OCI-LY3 (cell line): ENCODE measurements around the gene SPECC1L.
"Not testable (repeated sequence)": the region's sequence is repeated elsewhere in the genome, so short reads cannot be mapped to it uniquely, and the experiment has no call there.

Experiments used
- H2AFZ ChIP-seq: fragments of 200-600, 300-600 bp; shearing (Covaris generic); 2 replicates; pipeline ENCODE4 v1.6.0; 2014; ENCODE audit warnings: antibody characterized with exemption, low read depth, low read length
- H3K27ac ChIP-seq: fragments of 200-600, 300-600 bp; sonication (generic); 2 replicates; pipeline ENCODE4 v1.5.1; 2014; ENCODE audit warnings: mild to moderate bottlenecking, low read length, moderate library complexity, mixed read lengths
- H3K27me3 ChIP-seq: fragments of 200-600, 300-600 bp; sonication (generic); 2 replicates; pipeline ENCODE4 v1.6.1; 2014; ENCODE audit warnings: low read depth, low read length, mixed read lengths
- H3K36me3 ChIP-seq: fragments of 200-600, 300-600 bp; sonication (generic); replicated peaks from 2 replicates; pipeline ENCODE3; 2014; ENCODE audit warnings: low read depth, low read length, mixed read lengths
- H3K4me1 ChIP-seq: fragments of 300-600, 200-600 bp; sonication (generic); 2 replicates; pipeline ENCODE4 v1.6.1; 2014; ENCODE audit warnings: low read length, mixed read lengths
- H3K4me2 ChIP-seq: fragments of 200-600, 300-600 bp; sonication (generic); 2 replicates; pipeline ENCODE4 v1.6.1; 2014; ENCODE audit warnings: low read length, mixed read lengths
- H3K4me3 ChIP-seq: fragments of 300-600, 200-600 bp; sonication (generic); 2 replicates; pipeline ENCODE4 v1.5.1; 2014; ENCODE audit warnings: antibody characterized with exemption, mild to moderate bottlenecking, low read length, moderate library complexity
- H3K79me2 ChIP-seq: fragments of 300-600, 200-600 bp; shearing (Covaris generic); 2 replicates; pipeline ENCODE4 v1.6.1; 2014; ENCODE audit warnings: mild to moderate bottlenecking, low read length, mixed read lengths
- H3K9ac ChIP-seq: fragments of 300-600, 200-600 bp; shearing (Covaris generic); 2 replicates; pipeline ENCODE4 v1.6.0; 2014; ENCODE audit warnings: mild to moderate bottlenecking, low read length, moderate library complexity
- H3K9me3 ChIP-seq: fragments of 200-600, 300-600 bp; shearing (Covaris generic); 2 replicates; pipeline ENCODE4 v1.6.1; 2014; ENCODE audit warnings: low read length, mixed read lengths; ENCODE audit not compliant: insufficient read depth
- H4K20me1 ChIP-seq: fragments of 200-600, 300-600 bp; sonication (generic); 2 replicates; pipeline ENCODE4 v1.6.1; 2016; ENCODE audit warnings: low read length, mixed read lengths; ENCODE audit not compliant: insufficient read depth
- EZH2phosphoT487 ChIP-seq: fragments of 200-600 bp; shearing (Covaris generic); IDR thresholded peaks from 2 replicates; pipeline ENCODE4 v1.6.1; 2018; ENCODE audit warnings: antibody characterized with exemption, mixed run types, low read depth
- TF ChIP-seq, protein P1 (sequence below): fragments of 200-600, 300-600 bp; sonication (generic); IDR thresholded peaks from 2 replicates; pipeline ENCODE4 v1.5.1; 2014; ENCODE audit warnings: antibody characterized with exemption, low read length, low read depth

Gene SPECC1L

DNA sequence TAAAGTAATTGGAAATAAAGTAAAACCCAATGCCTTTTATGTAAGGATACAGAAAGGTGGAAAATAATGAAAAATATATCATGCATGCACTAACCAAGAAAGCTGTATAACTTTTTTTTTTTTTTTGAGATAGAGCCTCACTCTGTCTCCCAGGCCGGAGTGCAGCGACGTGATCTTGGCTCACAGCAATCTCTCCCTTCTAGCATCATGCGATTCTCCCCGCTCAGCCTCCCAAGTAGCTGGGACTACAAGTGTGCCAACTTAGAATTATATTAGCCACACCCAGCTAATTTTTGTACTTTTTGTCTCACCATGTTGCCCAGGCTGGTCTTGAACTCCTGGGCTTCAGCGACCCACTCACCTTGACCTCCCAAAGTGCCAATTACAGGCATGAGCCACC is 30.2 kb upstream of the SPECC1L start:
- H3K36me3 ChIP-seq: no peaks in the 10 kb centered on the region
- no peak overlapping the region for H3K27ac ChIP-seq
- H3K4me3 ChIP-seq: no peak overlapping the region
- no peak overlapping the region for H3K4me2 ChIP-seq
- no peak for TF ChIP-seq EZH2phosphoT487
- TF ChIP-seq, protein P1, sequence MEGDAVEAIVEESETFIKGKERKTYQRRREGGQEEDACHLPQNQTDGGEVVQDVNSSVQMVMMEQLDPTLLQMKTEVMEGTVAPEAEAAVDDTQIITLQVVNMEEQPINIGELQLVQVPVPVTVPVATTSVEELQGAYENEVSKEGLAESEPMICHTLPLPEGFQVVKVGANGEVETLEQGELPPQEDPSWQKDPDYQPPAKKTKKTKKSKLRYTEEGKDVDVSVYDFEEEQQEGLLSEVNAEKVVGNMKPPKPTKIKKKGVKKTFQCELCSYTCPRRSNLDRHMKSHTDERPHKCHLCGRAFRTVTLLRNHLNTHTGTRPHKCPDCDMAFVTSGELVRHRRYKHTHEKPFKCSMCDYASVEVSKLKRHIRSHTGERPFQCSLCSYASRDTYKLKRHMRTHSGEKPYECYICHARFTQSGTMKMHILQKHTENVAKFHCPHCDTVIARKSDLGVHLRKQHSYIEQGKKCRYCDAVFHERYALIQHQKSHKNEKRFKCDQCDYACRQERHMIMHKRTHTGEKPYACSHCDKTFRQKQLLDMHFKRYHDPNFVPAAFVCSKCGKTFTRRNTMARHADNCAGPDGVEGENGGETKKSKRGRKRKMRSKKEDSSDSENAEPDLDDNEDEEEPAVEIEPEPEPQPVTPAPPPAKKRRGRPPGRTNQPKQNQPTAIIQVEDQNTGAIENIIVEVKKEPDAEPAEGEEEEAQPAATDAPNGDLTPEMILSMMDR: no peak
- H3K4me1 ChIP-seq: peaks cover 17% of the 10 kb centered on the region
- no peaks in the 10 kb centered on the region for H3K79me2 ChIP-seq
- no peaks in the 10 kb centered on the region for H3K9me3 ChIP-seq
- no peaks in the 10 kb centered on the region for H3K27me3 ChIP-seq
- H3K9ac ChIP-seq: no peak overlapping the region
- H2AFZ ChIP-seq: no peak overlapping the region
- no peaks in the 10 kb centered on the region for H4K20me1 ChIP-seq

DNA sequence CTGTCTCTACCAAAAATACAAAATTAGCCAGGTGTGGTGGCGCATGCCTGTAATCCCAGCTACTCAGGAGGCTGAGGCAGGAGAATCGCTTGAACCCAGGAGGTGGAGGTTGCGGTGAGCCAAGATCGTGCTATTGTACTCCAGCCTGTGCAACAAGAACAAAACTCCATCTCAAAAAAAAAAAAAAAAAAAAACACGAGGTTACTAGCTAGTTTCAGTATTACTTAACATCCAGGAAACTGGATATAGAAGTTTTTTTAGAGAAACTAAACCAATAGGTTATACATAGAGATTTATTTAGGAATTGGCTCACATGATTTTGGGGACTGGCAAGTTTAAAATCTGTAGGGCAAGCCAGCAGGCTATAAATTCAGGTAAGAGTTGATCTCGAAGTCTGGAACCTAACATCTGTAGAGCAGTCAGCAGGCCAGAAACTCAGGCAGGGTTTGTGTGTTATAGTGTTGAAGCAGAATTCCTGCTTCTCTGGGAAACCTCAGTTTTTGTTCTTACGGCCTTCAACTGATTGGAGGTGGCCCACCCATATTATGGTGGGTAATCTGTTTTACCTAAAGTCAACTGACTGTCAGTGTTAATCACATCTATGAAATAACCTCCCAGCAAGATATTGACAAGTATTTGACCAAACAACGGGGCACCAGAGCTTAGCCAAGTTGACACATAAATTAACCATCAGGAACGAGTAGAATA is 29.5 kb upstream of the SPECC1L start:
- H2AFZ ChIP-seq, H3K36me3 ChIP-seq, H3K4me2 ChIP-seq, H3K9ac ChIP-seq, H3K79me2 ChIP-seq, H3K4me3 ChIP-seq, H3K27ac ChIP-seq, H3K27me3 ChIP-seq, H4K20me1 ChIP-seq, H3K9me3 ChIP-seq: not testable (repeated sequence)
- H3K4me1 ChIP-seq: peaks cover 17% of the 10 kb centered on the region

DNA sequence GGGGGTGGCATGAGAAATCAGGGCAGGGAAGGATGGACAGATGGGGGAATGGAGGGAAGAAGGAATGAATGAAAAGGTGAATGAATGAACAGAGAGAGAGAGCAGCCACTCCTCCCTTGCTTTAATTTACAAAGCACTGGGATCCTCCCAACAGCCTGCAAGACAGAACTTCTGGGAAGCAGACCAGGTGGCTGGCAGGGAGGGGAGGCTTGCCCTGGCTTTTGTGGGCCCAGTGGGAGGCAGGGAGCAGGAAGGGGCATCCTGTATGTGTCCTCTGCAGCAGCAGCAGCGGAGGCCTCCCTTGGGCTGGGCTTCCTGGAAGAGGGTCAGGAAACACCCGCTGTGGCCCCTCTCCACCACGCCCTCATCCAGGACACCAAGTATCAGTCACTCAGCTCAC is 27.2 kb upstream of the SPECC1L start:
- peak overlapping the region; percentile 40; the same call in 1 of the 2 replicates for H3K4me3 ChIP-seq
- peak overlapping the region; percentile 2; the same call in 1 of the 2 replicates for H3K9ac ChIP-seq
- H2AFZ ChIP-seq: peak overlapping the region; percentile 67; the same call in 1 of the 2 replicates
- not testable (repeated sequence) for H3K9me3 ChIP-seq, H3K27me3 ChIP-seq, H3K27ac ChIP-seq, H4K20me1 ChIP-seq, H3K79me2 ChIP-seq, H3K36me3 ChIP-seq
- H3K4me1 ChIP-seq: peaks cover 20% of the 10 kb centered on the region
- H3K4me2 ChIP-seq: peak overlapping the region; percentile 59

DNA sequence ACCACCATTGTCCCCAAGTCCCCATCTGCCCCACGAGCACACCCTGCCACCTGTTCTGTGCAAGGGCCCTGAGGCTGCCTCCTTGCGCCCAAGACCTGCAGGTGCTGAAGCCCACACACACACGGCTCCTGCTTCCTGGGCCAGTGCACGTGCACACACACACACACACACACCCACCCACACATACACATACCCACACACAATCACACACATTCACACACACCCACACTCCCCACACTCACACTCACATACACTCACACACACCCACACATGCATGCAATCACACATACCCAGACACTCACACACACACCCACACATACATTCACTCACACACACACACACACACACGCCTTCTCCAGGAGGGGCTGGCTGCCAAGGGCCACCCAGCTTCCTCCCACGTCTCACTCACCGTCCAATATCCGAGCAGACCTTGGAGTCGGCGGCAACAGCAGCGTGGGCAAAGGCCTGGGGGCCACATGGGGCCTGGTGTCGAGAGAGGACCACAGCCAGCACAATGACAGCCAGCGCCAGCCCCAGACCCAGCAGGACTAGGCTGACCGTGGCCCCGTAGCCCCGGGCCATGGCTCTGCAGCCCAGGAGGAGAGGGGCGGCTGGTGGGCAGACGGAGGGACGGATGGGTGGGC is 26.4 kb upstream of the SPECC1L start:
- Histone ChIP-seq H3K4me2 (no peak overlapping the region), H3K4me1 (peaks cover 20% of the 10 kb centered on the region), H3K27me3 (no peaks in the 10 kb centered on the region), H3K27ac (no peak overlapping the region), H3K79me2 (no peaks in the 10 kb centered on the region), H3K4me3 (no peak overlapping the region), H4K20me1 (no peaks in the 10 kb centered on the region), H3K9me3 (no peaks in the 10 kb centered on the region), H2AFZ (no peak overlapping the region), H3K36me3 (no peaks in the 10 kb centered on the region), H3K9ac (no peak overlapping the region)
- TF ChIP-seq, protein P1: no peak
- TF ChIP-seq EZH2phosphoT487: no peak

DNA sequence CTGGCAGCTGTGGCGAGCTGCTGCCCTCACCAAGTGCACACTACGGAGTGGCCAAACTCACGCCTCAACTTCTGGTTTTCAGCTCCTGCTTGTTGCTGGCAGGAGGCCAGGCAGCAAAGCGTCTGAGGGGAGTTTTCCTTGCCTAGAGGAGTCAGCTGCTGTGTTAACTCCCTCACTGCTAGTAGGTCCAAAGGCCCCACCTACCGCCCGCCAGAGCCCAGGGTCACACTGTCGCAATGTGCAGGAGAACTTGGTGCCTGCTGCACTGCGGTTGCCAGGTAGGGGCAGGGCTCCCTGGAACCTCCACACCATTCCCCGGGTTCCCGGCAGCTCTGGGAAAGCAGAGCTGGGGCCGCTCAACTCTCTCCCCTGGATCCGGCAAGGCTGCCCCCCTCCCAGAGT is 25.6 kb upstream of the SPECC1L start, which contains the start of gene GGT5:
TSS of gene GGT5 (minus strand) at position 53 of the 402 bp plus-strand sequence. CDS start 357 bp downstream, outside the sequence.
- H3K4me2 ChIP-seq, H2AFZ ChIP-seq, H3K4me3 ChIP-seq, H4K20me1 ChIP-seq, H3K27ac ChIP-seq, H3K36me3 ChIP-seq, H3K9ac ChIP-seq, H3K9me3 ChIP-seq, H3K27me3 ChIP-seq, H3K79me2 ChIP-seq: not testable (repeated sequence)
- H3K4me1 ChIP-seq: peaks cover 20% of the 10 kb centered on the region

DNA sequence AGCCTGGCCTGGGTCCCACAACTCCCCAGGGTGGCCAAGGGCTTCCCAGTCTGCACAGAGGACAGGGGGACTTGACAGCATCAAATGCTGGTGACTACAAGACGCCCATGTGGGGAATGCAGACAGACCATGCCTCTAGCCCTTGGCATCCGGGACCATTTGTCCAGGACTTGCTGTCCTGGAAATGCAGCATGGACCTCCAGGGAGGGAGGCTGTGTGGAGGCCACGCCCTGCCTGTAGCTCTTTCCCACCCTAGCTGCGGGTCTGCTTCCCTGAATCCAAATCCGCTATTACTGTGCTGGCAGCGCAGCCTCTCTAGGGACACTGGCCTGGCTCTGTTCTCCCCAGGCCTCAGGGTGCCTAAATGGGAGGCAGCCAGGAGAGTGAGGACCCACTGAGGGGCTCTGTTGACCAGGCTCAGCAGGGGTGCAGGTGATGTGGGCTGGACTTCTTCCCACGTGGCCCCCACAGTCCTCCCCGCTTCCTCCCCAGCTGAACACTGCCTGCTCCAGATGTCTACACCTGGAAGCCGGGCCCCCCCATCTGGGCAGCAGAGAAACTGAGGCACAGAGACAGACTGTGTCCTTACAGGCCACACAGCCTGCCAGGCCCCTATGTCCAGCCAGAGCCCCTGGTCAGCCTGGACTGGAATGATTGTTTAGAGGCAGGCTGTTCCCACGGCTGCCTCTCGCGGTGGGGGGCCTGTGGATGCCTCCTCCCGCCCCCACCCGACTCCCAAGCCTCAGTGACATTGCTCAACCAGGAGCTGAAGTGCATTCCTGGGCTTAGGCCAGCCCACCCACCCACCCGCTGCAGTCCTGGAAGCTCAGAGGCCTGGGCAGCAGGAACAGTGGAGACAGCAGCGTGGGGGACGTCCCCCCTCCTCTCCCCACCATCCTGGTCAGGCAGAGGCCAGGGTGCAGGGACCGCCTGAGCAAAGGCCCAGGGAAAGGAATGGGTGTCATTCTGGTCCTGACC is 24.8 kb upstream of the SPECC1L start:
- H3K4me1 ChIP-seq: peaks cover 20% of the 10 kb centered on the region
- not testable (repeated sequence) for H2AFZ ChIP-seq, H3K4me3 ChIP-seq, H3K27ac ChIP-seq, H4K20me1 ChIP-seq, H3K9me3 ChIP-seq, H3K36me3 ChIP-seq, H3K27me3 ChIP-seq, H3K79me2 ChIP-seq, H3K9ac ChIP-seq, H3K4me2 ChIP-seq
